ENCODE measurements around the gene MT3. TPM values are rescaled to one million over a fixed set of nuclear protein-coding genes. Genes with fewer than 3 reads are reported as not detected.

Gene MT3
- total and polyA plus RNA-seq, 2 of the 13 experiments (the other 11 are each of a cell fraction or from before 2014, with no cell fraction given), result not detected

GRCh38 chr16:56603589-56603988, 14.3 kb downstream of the MT3 start (continued):
- TF ChIP-seq, protein P1, sequence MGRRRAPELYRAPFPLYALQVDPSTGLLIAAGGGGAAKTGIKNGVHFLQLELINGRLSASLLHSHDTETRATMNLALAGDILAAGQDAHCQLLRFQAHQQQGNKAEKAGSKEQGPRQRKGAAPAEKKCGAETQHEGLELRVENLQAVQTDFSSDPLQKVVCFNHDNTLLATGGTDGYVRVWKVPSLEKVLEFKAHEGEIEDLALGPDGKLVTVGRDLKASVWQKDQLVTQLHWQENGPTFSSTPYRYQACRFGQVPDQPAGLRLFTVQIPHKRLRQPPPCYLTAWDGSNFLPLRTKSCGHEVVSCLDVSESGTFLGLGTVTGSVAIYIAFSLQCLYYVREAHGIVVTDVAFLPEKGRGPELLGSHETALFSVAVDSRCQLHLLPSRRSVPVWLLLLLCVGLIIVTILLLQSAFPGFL (CRISPR knock-in tag; IDR thresholded peaks at IDR 0.05), result no peak
- TF ChIP-seq, protein P2, sequence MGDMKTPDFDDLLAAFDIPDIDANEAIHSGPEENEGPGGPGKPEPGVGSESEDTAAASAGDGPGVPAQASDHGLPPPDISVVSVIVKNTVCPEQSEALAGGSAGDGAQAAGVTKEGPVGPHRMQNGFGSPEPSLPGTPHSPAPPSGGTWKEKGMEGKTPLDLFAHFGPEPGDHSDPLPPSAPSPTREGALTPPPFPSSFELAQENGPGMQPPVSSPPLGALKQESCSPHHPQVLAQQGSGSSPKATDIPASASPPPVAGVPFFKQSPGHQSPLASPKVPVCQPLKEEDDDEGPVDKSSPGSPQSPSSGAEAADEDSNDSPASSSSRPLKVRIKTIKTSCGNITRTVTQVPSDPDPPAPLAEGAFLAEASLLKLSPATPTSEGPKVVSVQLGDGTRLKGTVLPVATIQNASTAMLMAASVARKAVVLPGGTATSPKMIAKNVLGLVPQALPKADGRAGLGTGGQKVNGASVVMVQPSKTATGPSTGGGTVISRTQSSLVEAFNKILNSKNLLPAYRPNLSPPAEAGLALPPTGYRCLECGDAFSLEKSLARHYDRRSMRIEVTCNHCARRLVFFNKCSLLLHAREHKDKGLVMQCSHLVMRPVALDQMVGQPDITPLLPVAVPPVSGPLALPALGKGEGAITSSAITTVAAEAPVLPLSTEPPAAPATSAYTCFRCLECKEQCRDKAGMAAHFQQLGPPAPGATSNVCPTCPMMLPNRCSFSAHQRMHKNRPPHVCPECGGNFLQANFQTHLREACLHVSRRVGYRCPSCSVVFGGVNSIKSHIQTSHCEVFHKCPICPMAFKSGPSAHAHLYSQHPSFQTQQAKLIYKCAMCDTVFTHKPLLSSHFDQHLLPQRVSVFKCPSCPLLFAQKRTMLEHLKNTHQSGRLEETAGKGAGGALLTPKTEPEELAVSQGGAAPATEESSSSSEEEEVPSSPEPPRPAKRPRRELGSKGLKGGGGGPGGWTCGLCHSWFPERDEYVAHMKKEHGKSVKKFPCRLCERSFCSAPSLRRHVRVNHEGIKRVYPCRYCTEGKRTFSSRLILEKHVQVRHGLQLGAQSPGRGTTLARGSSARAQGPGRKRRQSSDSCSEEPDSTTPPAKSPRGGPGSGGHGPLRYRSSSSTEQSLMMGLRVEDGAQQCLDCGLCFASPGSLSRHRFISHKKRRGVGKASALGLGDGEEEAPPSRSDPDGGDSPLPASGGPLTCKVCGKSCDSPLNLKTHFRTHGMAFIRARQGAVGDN (CRISPR knock-in tag; IDR thresholded peaks at IDR 0.05), result peak; percentile 18; the same call in 1 of the 2 replicates
- no peak for TF ChIP-seq PHF20 (CRISPR knock-in tag; IDR thresholded peaks at IDR 0.05)
- no peak for TF ChIP-seq TP53 (CRISPR knock-in tag; conservative IDR thresholded peaks at IDR 0.05)
- TF ChIP-seq ZNF746 (CRISPR knock-in tag; IDR thresholded peaks at IDR 0.05), result no peak
- TF ChIP-seq PRDM15 (CRISPR knock-in tag; IDR thresholded peaks at IDR 0.05), result no peak
- TF ChIP-seq SP5 (CRISPR knock-in tag; IDR thresholded peaks at IDR 0.05; ENCODE audit: borderline replicate concordance, low read depth), result peak; percentile 44; the same call in 1 of the 2 replicates
- no peak for TF ChIP-seq ZNF337 (CRISPR knock-in tag; IDR thresholded peaks at IDR 0.05; ENCODE audit: borderline replicate concordance, low read depth)
- TF ChIP-seq ZNF235 (CRISPR knock-in tag; IDR thresholded peaks at IDR 0.05; ENCODE audit: borderline replicate concordance), result no peak
- TF ChIP-seq FOXA3 (CRISPR knock-in tag; IDR thresholded peaks at IDR 0.05), result peak; percentile 51
- TF ChIP-seq ZBTB10 (CRISPR knock-in tag; IDR thresholded peaks at IDR 0.05; ENCODE audit: borderline replicate concordance), result no peak
- no peak for TF ChIP-seq CENPT (CRISPR knock-in tag; IDR thresholded peaks at IDR 0.05; ENCODE audit: low read depth)
- 0 out of 2 replicates have a peak, but pooled peaks have one; percentile 46 for TF ChIP-seq ZNF713 (CRISPR knock-in tag; IDR thresholded peaks at IDR 0.05)
- TF ChIP-seq, protein P3, sequence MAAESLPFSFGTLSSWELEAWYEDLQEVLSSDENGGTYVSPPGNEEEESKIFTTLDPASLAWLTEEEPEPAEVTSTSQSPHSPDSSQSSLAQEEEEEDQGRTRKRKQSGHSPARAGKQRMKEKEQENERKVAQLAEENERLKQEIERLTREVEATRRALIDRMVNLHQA (CRISPR knock-in tag; IDR thresholded peaks at IDR 0.05), result no peak
- peak; percentile 90 for TF ChIP-seq ELF3 (CRISPR knock-in tag; IDR thresholded peaks at IDR 0.05)
- TF ChIP-seq SP4 (CRISPR knock-in tag; IDR thresholded peaks at IDR 0.05), result no peak
- no peak for TF ChIP-seq ZMYM3 (CRISPR knock-in tag; IDR thresholded peaks at IDR 0.05)
- TF ChIP-seq LCORL (IDR thresholded peaks at IDR 0.05), result no peak
- 0 out of 2 replicates have a peak, but pooled peaks have one; percentile 56 for TF ChIP-seq LCORL (CRISPR knock-in tag; IDR thresholded peaks at IDR 0.05)
- no peak for TF ChIP-seq ERF (CRISPR knock-in tag; IDR thresholded peaks at IDR 0.05)

Measured in HepG2 (cell line).